ENCODE measurements around the gene FARP2.
"Not testable (repeated sequence)": the region's sequence is repeated elsewhere in the genome, so short reads cannot be mapped to it uniquely, and the experiment has no call there.

Gene FARP2

GRCh38 chr2:241492174-241492565 lies 136.1 kb downstream of the FARP2 start:
- no peak for DNase-seq

DNA sequence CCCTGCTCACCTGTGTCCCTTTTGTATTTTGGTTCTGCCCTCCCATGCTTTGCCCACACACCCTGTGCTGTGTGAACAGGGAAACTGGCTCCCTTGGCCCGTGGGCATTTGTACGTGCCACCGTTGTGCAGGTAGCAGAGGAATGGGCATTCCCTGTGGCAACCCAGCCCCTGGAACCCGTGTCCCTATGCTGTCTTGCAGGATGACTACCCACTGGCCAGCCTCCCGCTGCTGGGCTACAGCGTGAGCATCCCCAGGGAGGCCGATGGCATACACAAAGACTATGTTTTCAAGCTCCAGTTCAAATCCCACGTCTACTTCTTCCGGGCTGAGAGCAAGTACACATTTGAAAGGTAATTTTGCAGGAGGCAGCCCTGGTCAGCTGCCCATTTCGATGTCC lies 137.0 kb downstream of the FARP2 start:
- DNase-seq = no peak

DNA sequence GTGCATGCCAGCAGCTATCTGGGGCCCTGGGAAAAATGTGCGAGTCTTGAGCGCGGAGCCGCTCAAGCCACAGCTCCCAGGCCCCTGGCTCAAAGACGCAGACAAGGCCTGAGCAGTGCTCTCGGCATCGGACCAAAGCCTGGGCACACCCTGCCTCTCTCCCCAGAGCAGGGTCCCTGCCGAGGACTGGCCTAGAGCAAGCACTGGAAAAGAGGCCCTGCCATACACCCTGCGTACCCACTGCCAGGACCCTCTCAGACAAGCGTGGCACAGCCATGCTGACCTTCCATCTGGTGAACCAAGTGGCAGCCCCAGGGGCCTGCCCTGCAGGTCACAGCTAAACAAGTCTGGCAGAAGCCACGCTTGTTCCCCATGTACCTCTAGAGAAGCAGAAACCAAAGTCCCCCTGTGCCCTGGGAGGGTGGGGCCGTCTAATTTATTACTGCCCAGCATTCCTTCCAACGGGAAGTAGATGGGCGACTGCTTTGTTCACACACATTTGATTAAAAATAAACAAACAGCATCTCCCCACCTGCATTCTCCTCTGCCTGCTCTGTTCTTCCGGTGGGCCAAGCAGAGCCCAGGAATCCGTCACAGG lies 138.3 kb downstream of the FARP2 start:
- no peak for DNase-seq

GRCh38 chr2:241495172-241496002 lies 139.3 kb downstream of the FARP2 start:
- no peak for DNase-seq

DNA sequence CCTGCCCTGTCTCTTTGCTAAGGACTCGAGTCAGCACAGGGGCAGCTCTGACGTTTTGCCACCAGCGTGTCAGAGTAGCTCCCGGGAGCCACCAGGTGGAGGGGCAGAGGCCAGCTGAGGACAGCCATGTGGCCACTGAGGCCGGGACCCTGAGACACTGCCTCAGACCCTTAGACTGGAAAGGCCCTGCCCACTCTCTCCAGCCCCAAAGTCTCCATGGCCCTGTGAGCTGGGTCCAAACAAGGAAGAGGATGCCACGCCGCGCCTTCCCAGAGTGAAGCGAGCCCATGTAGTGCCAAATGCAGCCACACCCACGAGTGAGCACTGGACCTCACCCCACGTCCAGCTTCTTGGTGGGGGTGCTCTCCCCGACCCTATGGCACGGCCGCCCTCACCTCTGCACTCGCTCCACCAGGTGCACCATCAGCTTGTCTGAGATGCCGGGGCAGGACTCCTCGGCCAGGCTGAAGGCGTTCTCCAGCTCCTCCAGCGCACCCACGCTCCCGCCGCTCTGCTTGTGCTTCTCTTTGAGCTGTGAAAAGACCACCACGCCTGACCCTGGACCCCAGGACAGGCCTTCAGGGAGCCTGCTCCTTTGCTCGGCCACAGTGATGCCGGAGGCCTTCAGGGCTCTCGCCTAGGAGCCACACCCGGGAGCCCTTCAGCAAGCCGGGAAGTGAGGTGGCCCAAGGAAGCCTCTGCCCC lies 140.1 kb downstream of the FARP2 start:
- DNase-seq = no peak

- no peak for DNase-seq
Measured at GRCh38 chr2:241496904-241497877, 141.1 kb downstream of the FARP2 start.

- no peak for DNase-seq
Measured at GRCh38 chr2:241498115-241499070, 142.3 kb downstream of the FARP2 start.

DNA sequence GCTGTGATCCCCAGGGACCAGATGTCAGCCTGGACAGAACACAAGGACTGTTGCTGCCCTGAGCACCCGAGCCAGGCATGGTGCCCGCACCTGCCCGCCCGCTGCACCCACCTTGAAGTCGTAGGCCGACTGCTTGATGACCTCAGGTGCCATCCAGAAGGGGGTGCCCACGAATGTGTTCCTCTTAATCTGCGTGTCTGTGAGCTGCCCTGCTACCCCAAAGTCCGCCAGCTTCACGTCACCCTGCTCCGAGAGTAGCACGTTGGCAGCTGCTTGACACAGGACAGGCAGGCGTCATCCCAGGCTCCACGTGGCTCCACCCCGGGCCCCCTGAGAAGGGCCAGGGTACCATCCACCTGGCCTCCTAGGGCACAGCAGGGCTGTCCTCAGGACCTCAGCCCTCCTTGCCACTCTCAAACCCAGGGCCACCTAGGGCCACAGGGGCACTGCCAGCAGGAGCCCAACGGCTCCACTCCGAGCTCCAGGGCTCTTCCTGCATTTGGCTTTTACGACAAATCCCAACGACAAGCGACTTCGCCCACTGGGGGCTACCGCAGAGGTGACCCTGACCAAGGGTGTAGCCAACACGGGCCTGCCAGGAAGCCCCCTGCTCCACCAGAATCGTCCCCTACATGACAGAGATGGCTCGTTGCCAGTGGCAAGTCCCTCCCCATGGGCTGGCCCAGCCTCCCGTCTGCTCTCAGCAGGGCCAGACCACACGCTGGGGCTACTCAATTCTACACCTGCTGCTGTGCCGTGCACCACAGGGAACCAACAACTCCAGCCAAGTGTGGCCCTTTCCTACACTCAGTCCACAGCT lies 143.3 kb downstream of the FARP2 start:
- peak; percentile 95 for DNase-seq

DNA sequence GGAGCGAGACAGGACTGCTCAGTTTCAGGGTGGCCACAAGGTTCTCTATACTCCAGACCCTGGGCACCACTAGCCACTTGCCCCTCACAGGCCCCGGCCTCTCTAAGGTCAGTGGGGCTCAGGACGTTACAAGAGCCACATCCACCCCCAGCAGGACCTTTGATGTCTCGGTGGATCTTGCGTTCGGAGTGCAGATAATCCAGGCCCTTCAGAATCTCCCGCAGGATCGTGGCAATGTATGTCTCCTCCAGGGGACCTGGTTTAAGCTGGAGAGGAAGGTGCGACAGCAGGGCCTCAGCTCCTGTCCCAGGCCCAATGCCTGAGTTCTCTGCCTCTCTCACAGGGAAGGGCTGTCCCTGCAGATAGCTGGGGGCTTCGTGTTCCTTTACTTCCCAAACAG lies 143.9 kb downstream of the FARP2 start:
- no peak for DNase-seq

DNA sequence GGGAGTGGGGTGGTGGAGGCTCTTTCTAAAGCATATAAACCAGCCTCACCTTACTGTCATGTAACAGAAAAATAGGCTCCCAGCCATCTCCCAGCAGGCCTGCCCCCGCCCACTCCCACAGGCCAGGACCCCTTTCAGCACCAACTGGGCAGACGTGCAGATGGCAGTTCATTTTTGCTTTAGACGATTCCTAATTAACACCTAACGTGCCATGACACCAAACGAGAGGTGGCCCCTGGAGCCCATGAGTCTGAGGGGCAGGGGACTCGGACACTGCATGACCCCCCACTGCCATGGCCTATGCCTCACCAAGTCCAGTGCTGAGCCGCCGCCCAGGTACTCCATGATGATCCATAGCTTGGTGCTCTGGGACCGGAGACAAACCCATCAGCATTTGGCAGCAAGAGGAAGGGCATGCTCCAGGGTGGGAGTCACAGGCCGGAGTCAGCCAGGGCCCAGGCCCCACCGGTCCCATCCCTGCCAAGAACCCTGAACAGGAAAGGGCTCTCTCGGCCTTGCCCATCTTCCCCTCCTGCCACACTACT lies 144.4 kb downstream of the FARP2 start:
- DNase-seq = no peak

- DNase-seq = no peak
Measured at GRCh38 chr2:241501099-241501541, 145.0 kb downstream of the FARP2 start.

GRCh38 chr2:241501551-241501950 lies 145.5 kb downstream of the FARP2 start:
- DNase-seq = no peak

DNA sequence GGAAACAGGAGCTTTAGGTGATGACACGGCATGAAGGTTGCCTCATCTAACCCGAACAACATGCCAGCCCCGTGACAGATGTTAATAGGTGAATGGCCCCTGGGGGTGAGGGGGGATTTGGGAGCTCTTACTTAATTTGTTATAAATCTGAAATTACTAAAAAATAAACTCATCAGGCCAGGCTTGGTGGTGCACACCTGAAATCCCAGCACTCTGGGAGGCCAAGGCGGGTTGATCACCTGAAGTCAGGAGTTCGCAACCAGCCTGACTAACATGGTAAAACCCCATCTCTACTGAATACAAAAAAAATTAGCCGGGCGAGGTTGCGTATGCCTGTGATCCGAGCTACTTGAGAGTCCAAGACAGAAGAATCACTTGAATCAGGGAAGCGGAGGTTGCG lies 146.2 kb downstream of the FARP2 start:
- DNase-seq = no peak

GRCh38 chr2:241503776-241504392 lies 147.8 kb downstream of the FARP2 start:
- no peak for DNase-seq

DNA sequence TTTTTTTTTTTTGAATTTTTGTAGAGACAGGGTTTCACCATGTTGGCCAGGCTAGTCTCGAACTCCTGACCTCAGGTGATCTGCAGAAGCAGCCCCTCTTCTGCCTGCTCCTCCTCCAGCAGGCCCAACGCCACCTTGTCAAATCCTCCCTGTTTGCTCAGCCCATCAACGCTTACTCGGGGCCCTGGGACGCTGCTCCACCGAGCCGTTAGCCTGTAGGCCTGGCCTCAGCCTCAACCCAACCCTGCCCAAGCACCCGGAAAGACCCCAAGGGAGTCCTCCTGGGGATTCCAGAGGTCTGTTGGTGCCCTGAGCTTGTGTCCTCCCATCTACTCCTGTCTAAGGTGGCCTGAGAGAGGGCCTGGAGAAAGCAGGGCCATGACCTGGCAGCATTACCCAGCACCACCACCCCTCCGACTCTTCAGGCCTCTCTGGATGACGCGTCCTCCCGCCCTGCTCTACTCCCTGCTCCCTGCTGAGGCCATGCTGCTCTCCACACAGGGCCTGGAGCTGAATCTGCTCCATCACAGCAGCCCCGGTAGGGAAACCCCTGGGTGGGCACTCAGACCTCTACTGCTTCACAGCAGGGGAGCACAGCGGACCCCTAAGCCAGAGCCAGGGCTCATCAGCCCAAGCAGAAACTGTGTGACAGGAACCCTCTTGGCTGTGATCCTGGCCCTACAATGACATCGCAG lies 149.1 kb downstream of the FARP2 start:
- no peak for DNase-seq

DNA sequence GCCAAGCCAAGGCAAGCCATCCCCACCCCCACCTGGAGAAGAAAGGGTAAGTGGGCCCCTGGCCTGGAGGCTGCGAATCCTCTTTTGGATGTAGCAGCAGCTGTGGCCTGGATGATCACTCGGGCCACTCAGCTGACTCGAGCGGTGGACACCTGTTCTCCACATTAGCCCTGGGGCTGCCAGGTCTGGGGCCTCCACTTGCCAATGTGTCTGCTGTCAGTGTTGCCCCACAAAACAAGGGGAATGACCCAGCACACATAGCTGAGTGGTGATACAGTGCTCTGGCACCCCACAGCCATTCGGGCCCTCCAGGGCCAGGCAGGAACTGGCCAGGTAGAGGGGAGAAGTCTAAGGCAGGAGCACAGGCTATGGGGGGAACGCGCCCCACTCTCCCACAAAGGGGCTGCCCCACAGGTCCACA lies 149.7 kb downstream of the FARP2 start:
- DNase-seq = no peak

GRCh38 chr2:241506317-241506716 lies 150.2 kb downstream of the FARP2 start:
- DNase-seq = not testable (repeated sequence)

DNA sequence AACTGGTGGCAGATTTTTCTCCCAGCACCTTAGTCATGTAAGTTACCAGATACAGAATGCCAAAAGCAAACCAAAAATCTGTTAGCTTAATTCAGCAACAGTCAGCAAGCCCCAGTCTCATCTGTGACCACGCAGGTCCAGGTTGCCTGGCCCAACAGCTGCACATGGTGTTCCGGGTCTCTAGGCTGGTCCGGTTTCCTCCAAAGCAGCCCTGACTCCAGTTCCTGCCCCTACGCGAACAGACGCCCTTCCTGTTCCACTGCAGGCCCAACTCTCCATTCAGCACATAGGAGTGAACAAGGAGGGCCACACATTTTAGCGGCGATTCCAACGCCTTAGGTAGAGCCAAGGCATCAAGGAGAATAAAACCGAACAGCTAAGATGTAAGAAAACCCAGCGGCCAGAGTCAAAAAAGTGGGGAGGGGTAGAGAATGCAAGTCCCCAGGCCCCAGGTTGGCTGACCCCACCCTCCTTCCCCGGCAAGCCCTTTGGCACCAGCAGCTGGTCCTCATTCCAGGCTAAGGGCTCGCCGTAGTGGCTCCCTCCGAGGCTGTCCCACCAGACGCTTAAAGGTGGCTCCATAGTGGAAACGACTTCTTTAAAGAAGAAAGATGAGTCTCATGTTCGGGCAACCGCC lies 150.8 kb downstream of the FARP2 start:
- DNase-seq = no peak
